GM19239 (cell line): Measurements from ENCODE around the gene BTAF1.

Experiments
- DNase-seq: peaks from one replicate; pipeline ENCODE4 v3.0.0; 2011; ENCODE audit warnings: low spot score; ENCODE audit not compliant: insufficient read length
- FAIRE-seq: peaks from 2 replicates; lab custom pipeline; 2011; peaks lifted over from hg19 to GRCh38; lab: Jason Lieb, UNC

BTAF1 gene

GRCh38 chr10:91907914-91908336 is 15.6 kb upstream of the BTAF1 start:
- DNase-seq (no peak), FAIRE-seq (no peak)

GRCh38 chr10:91908337-91909116 is 15.0 kb upstream of the BTAF1 start:
- peak; percentile 94 for FAIRE-seq
- peak; percentile 76 for DNase-seq

GRCh38 chr10:91909117-91909677 is 14.4 kb upstream of the BTAF1 start, which contains the start of gene FGFBP3:
TSS of gene FGFBP3 (minus strand) at chr10:91909486. CDS start at chr10:91908969, 517 bp downstream.
- no peak for DNase-seq
- FAIRE-seq: peak; percentile 83

- FAIRE-seq (no peak), DNase-seq (no peak)
Measured at GRCh38 chr10:91910467-91910866, 13.1 kb upstream of the BTAF1 start.

- FAIRE-seq (no peak), DNase-seq (no peak)
Measured at GRCh38 chr10:91919651-91920050, 3.9 kb upstream of the BTAF1 start.

- FAIRE-seq (peak; percentile 93), DNase-seq (no peak)
Measured at GRCh38 chr10:91924212-91925021, 847 bp downstream of the BTAF1 start.

- FAIRE-seq: no peak
- DNase-seq: no peak
Measured at GRCh38 chr10:91925022-91925320, 1.4 kb downstream of the BTAF1 start.

DNA sequence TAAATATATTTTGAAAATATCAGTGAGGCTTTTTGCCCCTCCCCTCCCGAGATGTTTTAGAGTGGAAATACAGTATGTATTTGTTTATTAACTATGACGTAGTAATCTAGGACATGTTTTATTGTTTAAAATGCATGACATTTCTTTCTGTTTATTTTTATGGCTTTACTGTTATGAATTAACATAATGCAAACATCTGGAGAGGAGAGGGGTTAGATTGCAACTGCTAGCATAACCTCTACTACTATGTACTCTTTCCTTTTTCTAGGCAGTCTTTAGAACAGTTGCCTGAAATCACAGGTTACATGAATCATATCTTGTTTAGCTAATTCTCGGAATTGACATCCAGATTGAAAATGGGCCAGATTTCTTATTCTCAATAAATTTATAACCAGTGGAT is 7.4 kb downstream of the BTAF1 start:
- DNase-seq (no peak), FAIRE-seq (no peak)

DNA sequence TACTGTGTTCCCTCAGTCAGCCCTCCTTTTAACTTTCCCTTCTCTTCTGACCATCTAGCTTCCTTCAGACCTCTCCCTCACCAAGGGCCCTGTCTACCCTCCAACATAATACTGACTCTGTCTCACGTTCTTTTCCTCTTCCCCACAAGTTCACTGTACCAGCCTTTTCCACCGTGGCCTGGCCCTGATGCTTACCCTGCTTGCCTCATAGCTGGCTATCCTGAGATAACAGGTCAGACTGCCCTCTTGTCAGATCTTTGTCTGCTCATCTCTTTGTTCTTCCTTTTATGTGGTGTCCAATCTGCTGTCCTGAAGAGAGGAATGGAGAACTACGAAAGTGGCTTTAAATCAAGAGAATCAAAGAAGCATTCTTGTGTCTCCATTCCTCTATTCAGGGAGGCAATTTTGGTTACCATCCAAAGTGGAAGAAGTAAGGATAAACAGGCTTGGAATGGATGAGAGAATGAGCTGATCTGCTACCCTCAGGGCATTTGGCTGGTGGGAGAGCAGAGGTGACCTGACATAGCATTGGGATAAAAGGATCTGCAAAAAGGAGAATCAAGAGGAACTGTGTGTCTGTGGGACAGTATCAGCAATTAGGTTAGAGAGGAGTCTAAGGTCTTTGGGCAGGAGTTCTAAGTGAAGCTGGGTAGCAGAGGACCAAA is 8.1 kb downstream of the BTAF1 start:
- DNase-seq (no peak), FAIRE-seq (no peak)

DNA sequence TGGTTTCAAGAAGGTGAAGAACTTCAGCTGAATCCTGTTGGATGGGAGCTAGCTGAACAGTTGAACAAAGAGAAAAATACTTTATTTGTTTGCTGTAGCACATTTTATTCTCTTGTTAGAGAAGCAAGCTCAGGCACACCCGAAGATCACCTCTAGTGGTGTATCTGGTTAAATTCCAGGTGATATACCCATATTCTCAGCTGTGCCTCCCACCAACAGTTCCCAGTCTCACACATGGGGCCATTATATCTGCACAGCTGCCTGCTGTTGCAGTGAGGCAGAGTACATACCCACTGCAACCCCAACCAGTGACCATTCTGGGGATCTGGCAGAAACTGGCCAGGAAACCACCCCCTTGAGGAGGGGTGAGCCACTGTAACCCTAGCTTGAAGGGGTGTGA is 9.2 kb downstream of the BTAF1 start:
- DNase-seq (no peak), FAIRE-seq (no peak)

- DNase-seq (no peak), FAIRE-seq (no peak)
Measured at GRCh38 chr10:91935886-91936285, 12.3 kb downstream of the BTAF1 start.

DNA sequence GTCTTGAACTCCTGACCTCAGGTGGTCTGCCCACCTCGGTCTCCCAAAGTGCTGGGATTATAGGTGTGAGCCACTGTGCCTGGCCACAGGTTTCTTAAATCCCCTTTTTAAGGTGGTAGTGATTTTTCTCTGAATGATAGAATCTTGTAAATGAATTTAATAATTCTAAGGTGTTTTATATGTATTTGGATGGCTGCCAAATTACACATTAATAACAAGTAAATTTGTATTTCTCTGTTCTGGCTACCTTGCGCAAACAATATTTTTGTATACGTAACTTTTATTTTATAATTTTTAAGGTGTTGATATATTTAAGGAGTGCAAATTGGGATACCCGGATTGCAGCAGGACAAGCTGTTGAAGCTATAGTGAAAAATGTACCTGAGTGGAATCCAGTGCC is 16.1 kb downstream of the BTAF1 start:
- DNase-seq: no peak
- no peak for FAIRE-seq

DNA sequence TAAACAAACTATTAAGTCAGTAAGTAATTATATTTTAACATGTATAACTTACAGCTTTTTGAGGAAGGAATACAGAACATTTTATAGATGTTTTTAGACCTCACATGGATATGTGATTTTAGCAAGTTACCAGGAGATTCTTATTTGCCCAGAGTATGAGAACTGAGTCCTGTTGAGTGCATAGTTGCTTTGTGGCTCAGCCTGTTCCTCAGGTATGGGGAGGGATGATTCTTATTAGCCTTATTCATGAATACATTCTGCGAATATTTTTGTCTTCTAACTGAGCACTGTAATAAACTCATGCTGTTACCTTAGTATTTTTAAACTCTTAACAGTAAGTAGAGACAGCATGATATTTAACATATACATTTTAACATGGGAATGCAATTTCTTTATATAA is 17.9 kb downstream of the BTAF1 start:
- DNase-seq: no peak
- FAIRE-seq: no peak

GRCh38 chr10:91944880-91945630 is 21.5 kb downstream of the BTAF1 start:
- DNase-seq: no peak
- peak; percentile 56 for FAIRE-seq

- DNase-seq: no peak
- peak; percentile 4 for FAIRE-seq
Measured at GRCh38 chr10:91953600-91954160, 30.1 kb downstream of the BTAF1 start.

DNA sequence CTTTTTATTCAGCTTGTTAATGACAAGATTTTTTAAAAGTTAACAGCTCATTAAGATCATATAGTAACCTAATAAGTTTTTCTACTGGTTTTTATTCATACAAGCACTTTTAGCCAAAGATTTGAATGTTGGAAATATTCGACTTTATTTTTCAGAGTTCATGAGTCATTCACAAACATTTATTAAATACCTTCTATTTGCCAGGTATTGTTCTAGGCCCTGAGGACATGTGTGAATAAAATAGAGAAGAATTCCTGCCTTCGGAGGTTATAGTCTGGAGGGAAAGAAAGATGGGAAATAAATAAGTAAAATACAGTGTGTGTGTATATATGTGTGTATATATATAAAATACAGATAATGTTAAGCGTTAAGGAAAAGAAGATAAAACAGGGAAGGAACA is 31.5 kb downstream of the BTAF1 start:
- no peak for FAIRE-seq
- DNase-seq: no peak

DNA sequence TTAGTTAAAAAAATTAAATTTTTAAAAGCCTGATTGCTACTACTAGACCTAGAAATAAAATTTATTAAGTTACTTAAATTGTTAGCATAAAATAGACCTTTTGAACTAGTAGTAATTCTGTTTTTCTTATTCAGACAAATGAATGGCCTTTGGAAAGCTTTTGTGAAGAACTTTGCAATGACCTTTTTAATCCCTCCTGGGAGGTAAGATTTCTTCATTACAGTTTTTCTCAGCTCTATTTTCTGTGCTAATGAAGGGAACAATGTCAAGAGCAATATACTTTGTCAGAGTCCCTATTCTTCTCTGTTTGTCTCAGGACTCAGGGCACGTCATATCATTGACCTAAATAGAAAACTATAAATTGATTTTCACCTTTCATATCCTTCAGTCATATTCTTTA is 33.5 kb downstream of the BTAF1 start:
- no peak for FAIRE-seq
- DNase-seq: no peak

GRCh38 chr10:91969297-91969696 is 45.7 kb downstream of the BTAF1 start:
- DNase-seq (no peak), FAIRE-seq (no peak)

DNA sequence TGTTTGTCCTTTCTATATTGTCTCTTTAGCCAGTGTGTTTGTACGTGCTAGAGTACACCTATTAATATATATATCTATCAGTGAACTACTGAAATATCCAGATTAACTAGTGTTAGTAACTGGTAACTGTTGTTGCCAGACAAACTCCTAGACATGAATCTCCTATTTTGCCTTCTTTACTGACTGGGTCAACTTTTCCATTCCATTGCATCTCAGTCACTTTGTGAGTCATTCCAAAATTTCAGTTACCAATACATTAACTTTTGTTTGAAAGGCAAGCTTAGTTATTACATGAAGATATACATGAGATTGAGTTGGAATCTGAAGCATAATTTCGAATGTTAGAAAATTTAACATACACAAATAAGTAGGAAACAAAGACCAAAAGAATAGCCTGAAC is 51.4 kb downstream of the BTAF1 start:
- peak; percentile 52 for FAIRE-seq

GRCh38 chr10:91975438-91975837 is 51.9 kb downstream of the BTAF1 start:
- DNase-seq (no peak), FAIRE-seq (no peak)

More for the DNA sequence above, 51.4 kb downstream of the BTAF1 start:
- no peak for DNase-seq
